Right renal pelvis (tissue), 4 donors: ENCODE data around the gene COL4A1. TPM values are rescaled to one million over a fixed set of nuclear protein-coding genes. Genes with fewer than 3 reads are reported as not detected.
"Not testable (repeated sequence)": the region's sequence is repeated elsewhere in the genome, so short reads cannot be mapped to it uniquely, and the experiment has no call there.

ENCODE experiments used
- DNase-seq, 4 donors: peaks; one replicate each; pipeline ENCODE4 v3.0.0-alpha.2; 2013; ENCODE audit warnings: low read depth in 4 of 4, low spot score in 3 of 4, missing footprints in 1 of 4
- polyA plus RNA-seq, 4 donors: library from polyadenylated mRNA; unstranded; fragments of 120-200 nt; gene quantifications; one replicate each; pipeline ENCODE4 v1.2.1, GENCODE V29; 2013; ENCODE audit not compliant: insufficient read length in 4 of 4

The COL4A1 gene
- polyA plus RNA-seq, 4 donors, result 619 to 679 (median 666) TPM

- no peak for DNase-seq
These were observed 180.5 kb downstream of the COL4A1 start for GRCh38 chr13:110126391-110126961.

GRCh38 chr13:110125613-110126272, 181.2 kb downstream of the COL4A1 start:
- no peak for DNase-seq

GRCh38 chr13:110125157-110125556, 181.8 kb downstream of the COL4A1 start:
- no peak for DNase-seq

DNA sequence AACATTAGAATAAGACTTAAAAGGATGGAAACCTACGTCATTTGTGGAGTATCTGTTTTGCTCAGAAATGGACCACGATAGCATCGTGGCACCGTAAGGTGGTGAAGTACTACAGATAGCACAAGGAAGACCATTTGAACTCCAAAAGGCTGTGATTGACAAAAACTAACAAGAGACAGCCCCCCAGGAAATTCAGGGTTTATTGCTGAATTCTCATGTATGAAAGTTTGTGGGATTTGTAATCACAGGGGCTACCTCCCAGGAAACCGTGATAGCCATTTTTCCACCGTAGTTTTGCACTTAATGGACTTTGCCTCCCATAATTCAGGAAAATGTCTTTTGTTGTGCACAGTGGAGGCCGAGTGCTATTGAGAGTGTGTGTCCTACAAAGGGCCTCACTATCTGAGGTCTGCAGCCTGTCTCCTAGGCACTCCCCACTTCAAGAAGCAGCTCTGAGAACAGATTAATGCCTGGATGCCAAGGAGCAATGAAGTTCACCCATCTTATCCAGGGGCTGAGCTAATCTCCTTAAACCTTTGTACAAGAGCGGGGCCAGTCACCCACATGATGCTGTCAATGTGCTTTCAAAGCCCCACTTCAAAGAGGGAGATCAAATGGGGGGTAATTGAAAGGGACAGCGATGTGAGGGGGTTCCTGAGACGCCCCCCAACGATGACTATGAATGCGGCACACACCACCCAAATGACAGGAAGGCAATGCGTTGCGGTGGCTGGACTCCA, 182.6 kb downstream of the COL4A1 start:
- DNase-seq, result no peak

DNA sequence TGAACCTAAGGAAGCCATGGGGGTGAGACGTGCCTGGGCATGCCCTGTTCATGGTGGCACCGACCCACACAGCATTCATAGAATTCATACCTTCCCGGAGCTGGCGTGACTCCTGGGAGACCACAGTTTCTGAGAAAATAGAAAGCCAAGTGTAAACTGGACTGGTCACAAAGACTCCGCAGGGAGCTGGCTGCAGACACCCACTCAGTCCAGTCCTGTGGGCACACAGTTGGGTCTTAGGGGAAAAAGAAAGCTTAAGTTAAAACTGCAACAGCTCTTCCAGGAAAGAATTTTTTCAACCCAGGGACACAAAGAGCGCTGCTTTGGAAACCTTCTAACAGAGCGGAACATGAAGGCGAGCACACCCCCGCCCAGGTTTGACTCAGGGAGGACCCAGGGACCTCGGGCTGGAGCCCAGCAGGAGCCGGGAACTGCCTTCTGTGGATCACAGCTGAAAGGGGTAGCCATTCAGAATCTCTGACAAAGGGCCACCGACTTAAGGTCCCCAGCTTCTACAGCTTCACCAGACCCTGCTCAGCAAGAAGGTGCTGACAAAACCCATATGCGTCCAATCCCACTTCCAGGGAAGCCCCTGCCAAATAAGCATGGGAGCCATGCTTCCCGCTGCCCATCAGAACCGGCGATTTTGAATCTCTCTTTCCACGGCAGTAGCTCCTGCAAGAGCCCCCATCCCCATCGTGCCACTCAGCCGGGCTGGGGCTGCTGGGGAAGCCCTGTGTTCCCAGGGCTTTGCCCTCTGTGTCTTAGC, 183.7 kb downstream of the COL4A1 start:
- no peak for DNase-seq

DNA sequence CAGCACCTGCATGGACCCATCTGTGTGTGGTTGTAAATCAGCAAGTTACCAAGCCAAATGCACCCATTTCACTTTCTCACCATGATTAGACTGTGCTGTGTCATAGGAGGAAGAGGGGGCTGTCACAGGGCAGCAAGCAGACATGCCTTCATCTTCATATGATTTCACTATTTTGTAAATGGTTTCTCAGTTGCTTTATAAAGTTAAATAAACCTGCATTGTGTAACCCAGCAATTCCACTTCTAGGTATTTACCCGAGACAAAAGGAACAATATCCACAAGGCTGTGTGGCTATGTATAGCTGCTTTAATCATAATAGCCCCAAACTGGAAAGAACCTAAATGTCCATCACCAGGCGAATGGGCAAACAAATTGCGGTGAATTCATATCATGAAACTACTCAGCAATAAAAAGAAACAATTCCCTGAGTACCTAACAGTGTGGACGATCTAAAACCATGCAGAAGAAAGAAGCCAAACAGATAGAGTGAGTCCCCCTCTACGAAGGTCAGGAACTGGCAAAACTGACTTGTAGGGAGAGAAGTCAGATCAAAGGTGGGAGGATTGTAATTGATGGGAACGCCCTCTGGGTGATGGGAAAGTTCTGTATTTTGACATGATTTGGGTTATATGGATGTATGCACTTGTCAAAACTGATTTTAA, 185.4 kb downstream of the COL4A1 start:
- DNase-seq, result no peak

DNA sequence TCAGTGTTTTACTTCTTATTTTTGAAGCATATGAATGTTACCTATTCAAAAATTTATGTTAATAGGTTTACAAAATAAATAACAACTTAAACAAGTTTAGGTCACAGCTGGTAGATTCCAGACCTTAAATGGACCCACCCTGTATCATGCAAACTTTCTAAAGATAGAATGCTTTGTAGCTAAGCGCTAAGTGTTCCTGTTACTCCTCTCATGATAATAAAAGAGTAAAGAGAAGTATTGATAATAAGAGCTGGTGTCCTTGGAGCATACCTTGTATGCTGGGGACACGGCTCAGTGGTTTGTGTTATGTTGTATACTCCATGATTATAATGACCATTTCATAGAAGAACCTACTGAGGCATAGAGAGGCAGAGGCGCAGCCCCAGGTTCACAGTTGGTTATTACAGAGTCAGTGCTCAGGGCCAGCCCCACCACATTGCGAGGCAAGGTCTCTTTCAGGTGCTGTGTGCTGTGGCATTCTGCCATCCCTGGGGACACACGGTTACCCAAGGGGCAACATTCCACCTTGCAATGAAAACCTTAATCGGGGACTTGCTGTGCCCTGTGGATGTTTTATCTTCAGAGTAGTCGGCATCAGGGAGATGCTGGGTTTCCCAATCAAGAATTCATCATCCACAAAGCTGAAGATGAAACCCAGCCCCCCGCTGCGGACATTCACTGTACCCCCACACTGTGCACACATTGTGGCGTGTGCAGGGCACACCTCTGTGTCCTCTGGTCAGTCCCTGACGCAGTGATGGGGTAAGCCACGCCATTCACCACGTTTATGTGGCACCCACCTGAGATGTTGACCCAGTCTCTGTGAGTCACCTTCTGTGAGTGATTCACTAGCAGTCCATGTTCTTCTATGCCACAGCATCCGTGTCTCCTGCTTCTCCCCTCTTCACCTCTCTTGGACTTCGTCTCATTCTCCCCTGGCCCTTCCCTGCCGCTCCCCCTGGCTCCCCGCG, 186.7 kb downstream of the COL4A1 start:
- DNase-seq, result no peak

GRCh38 chr13:110118106-110118505, 188.9 kb downstream of the COL4A1 start:
- DNase-seq, result no peak

GRCh38 chr13:110116072-110116487, 190.9 kb downstream of the COL4A1 start:
- DNase-seq, result peak in 1 of 4 donors; percentile 42

DNA sequence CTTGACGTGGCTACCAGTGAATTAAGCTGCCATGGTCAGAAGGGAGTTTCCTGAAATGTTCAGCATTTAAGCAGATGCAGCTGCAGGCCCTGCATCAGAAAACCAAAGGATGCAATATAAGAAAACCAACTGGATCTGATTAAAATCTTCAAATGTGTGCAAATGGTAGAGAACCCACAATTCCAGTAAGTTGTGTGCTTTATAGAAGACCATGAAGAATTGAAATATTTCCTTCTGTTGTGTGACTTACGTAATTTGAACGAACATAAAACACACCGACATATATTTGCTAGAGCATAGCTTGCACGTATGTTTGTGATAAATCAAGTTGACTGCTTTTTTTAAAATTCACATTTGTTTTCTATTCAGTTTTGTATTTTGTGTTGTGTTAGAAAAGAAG, 191.4 kb downstream of the COL4A1 start:
- DNase-seq, result no peak

DNA sequence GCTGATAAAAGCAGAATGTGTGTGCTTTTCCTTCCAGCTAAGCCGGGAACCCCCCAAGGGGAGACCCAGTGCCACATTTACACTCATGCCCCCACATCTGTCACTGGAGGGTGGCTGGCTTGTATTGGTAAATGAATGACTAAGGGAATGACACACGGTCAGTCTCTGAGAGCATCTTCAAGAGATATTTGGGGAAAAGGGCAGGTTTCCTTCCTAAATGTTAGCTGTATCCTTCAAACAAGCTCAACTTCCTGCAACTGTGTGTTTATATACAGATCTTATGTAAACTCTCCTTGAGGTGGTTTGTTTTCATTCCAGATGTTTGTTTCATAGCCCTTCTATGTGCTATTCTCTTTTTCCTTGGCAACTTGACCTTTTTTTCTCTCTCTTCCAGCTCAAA, 192.6 kb downstream of the COL4A1 start:
- DNase-seq, result no peak

DNA sequence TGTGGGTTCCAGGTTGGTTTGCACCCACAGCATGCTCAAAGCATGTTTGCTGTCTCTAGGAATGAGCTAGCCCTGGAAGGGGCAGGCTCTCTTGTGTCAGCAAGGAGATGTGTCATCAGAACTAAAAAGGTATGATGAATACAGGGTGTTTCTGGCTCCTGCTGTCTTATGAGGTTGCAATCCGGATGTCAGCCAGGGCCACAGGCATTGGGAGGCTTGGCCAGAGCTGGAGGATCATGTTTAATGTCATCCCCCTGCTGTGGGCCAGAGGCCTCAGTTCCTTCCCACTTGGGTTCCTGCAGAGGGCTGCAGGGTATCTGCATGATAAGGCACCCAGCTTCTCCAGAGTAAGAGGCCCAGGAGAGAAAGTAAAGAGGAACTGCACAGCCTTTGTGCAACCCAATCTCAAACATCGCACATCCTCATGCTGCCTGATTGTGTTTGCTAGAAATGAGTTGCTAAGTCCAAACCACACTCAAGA, 193.6 kb downstream of the COL4A1 start:
- no peak for DNase-seq

- not testable (repeated sequence) for DNase-seq
These were observed 194.6 kb downstream of the COL4A1 start for GRCh38 chr13:110112379-110112778.

DNA sequence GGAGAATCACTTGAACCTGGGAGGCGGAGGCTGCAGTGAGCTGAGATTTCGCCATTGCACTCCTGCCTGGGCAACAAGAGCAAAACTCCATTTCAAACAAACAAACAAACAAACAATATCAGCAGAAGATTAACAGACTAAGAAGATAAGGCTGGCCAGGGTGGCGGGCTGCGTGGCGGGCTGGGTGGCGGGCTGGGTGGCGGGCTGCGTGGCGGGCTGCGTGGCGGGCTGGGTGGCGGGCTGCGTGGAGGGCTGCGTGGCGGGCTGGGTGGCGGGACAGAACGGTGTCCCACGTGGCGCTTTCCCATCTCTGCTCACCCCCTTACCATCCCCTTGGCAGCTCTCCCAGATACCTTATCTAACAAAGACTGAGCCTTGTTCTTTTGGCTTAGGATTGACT, 196.2 kb downstream of the COL4A1 start:
- no peak for DNase-seq

DNA sequence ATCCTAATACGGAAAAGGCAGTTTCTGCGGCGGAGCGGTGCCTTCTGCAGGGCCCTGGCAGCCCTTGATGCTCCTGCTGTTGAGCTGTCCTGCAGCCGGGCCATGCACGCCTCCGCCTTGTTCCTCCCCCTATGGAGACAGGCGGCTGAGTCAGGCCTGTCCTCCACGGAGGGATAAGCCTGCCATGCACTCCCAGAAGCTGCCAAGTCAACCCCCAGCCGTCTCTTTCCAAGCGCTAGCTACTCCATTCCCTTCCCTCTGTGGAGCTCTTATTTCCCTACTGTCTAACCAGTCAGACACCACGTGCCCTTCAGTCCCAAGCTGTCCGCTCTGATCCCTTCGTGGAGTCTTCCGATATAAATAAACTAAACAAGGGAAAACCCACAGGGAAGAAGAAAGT, 197.0 kb downstream of the COL4A1 start:
- DNase-seq, result no peak

DNA sequence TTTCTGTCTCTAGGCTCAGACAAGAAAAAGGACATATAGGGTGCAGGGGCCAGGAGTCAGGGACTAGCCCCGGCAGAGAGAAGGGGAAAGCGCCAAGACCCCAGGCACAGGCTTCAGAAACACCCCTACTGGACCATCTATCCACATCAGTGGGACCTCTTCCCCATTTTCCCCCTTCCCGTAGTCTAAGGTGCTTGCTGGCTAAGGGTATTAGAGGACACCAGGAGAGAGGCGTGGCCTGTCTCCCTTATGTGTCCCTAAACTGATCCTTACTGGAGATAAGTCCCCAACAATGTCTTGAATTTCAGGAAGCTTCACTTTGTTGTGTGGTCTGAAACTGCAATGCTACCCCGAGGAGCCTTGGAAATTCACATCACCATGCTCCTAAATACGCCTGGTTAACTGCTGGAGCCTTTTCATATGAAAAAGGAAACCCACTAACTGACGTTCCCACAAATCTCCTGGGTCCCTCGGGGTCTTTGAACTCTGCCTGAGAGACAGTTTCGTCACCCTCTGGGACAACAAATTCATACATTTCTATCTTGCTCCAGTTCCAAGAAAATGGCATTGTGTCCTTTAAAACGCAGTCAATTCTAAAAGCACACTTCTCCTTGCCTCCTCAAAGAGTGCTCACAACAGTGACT, 197.7 kb downstream of the COL4A1 start:
- no peak for DNase-seq

DNA sequence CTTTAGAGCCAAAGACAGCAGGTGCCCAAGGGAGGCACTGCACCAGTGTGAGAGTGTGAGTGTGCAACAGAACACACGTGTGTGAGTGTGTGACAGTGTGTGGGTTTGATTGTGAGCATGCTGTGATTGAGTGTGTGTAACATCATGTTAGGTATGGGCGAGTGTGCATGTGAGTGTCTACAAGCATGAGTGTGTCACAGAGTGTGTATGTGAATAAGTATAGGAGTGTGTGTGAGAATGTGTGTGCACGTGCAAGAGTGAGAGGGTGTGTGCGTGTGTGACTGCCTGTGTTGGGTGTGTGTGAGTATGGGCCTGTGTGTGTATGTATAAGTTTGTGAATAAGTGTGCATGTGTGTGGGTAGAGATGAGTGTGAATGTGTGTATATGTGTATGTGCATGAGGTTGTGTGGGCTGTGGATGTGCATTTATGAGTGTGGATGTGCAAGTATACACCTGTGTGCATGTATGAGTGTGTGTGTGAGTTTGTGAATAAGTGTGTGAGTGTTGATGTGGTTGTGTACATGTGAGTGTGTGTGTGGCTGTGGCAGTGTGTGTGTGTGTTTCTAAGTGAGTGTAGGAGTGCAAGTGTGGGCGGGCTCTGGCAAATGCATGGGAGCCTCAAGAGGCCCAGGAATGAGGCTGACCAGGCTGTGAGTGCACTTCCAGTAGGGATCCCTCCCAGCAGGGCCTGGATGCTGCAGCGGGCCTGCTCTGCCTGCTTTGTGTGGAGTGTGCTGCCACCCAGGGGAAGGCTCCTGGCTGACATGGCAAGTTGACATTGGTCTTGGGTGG, 198.4 kb downstream of the COL4A1 start:
- DNase-seq, result peak in 3 of 4 donors; percentile 32 to 53 (median 50)
